ENCODE data around the gene MAP7D2. TPM values are rescaled to one million over a fixed set of nuclear protein-coding genes. Genes with fewer than 3 reads are reported as not detected.

The MAP7D2 gene
- total and polyA plus RNA-seq, 2 experiments from 2014 or later = 0.94 to 1.7 TPM

GRCh38 chrX:20015422-20015821, 101.3 kb downstream of the MAP7D2 start:
- WGBS (ENCODE audit: low lambda C conversion rate, missing lambda C conversion rate) = 84% methylated on average over 1 of the region's 1 CpG
- no peaks in the 10 kb centered on the region for H3K9me2 ChIP-seq (replicated peaks; ENCODE audit: insufficient read depth)

GRCh38 chrX:20011608-20012007, 105.1 kb downstream of the MAP7D2 start:
- WGBS (ENCODE audit: low lambda C conversion rate, missing lambda C conversion rate) = 77% methylated on average over 4 of the region's 4 CpGs
- TF ChIP-seq CTCF (IDR thresholded peaks at IDR 0.05; ENCODE audit: poor library complexity) (no peak), EZH2 (IDR thresholded peaks at IDR 0.05; ENCODE audit: borderline replicate concordance) (no peak), EZH2phosphoT487 (IDR thresholded peaks at IDR 0.05; ENCODE audit: low read depth, severe bottlenecking, unreplicated experiment) (no peak)
- no peak overlapping the region for H3K27ac ChIP-seq

More at GRCh38 chrX:20015422-20015821, 101.3 kb downstream of the MAP7D2 start:
- no peaks in the 10 kb centered on the region for H4K20me1 ChIP-seq (ENCODE audit: insufficient read depth, poor library complexity, severe bottlenecking)
- H3K27me3 ChIP-seq = no peaks in the 10 kb centered on the region
- no peak overlapping the region for H3K4me3 ChIP-seq
- H3K9me3 ChIP-seq (ENCODE audit: low read depth) = no peaks in the 10 kb centered on the region
- H3K27ac ChIP-seq = no peak overlapping the region
- no peak overlapping the region for H2AFZ ChIP-seq
- H3K79me2 ChIP-seq = no peaks in the 10 kb centered on the region
- no peak for TF ChIP-seq EZH2 (IDR thresholded peaks at IDR 0.05; ENCODE audit: borderline replicate concordance)
- no peak for TF ChIP-seq CTCF (IDR thresholded peaks at IDR 0.05; ENCODE audit: poor library complexity)
- TF ChIP-seq EZH2phosphoT487 (IDR thresholded peaks at IDR 0.05; ENCODE audit: low read depth, severe bottlenecking, unreplicated experiment) = no peak
- no peaks in the 10 kb centered on the region for H3K4me1 ChIP-seq (ENCODE audit: insufficient read depth)
- no peak overlapping the region for H3K4me2 ChIP-seq
- DNase-seq (ENCODE audit: low spot score) = no peak
- no peaks in the 10 kb centered on the region for H3K36me3 ChIP-seq (replicated peaks; ENCODE audit: insufficient read depth, low read depth)

GRCh38 chrX:20007962-20008622, 108.6 kb downstream of the MAP7D2 start:
- TF ChIP-seq EZH2phosphoT487 (IDR thresholded peaks at IDR 0.05; ENCODE audit: low read depth, severe bottlenecking, unreplicated experiment) (no peak), CTCF (IDR thresholded peaks at IDR 0.05; ENCODE audit: poor library complexity) (no peak), EZH2 (IDR thresholded peaks at IDR 0.05; ENCODE audit: borderline replicate concordance) (no peak)
- Histone ChIP-seq H3K27ac (no peak overlapping the region), H3K9me2 (replicated peaks; ENCODE audit: insufficient read depth) (no peaks in the 10 kb centered on the region), H2AFZ (no peak overlapping the region), H4K20me1 (ENCODE audit: insufficient read depth, poor library complexity, severe bottlenecking) (no peaks in the 10 kb centered on the region), H3K4me2 (no peak overlapping the region), H3K4me1 (ENCODE audit: insufficient read depth) (no peaks in the 10 kb centered on the region), H3K79me2 (no peaks in the 10 kb centered on the region), H3K36me3 (replicated peaks; ENCODE audit: insufficient read depth, low read depth) (no peaks in the 10 kb centered on the region), H3K4me3 (no peak overlapping the region), H3K27me3 (no peaks in the 10 kb centered on the region), H3K9me3 (ENCODE audit: low read depth) (no peaks in the 10 kb centered on the region)
- 56% methylated on average over 7 of the region's 7 CpGs for WGBS (ENCODE audit: low lambda C conversion rate, missing lambda C conversion rate)
- DNase-seq (ENCODE audit: low spot score) = no peak

More at GRCh38 chrX:20011608-20012007, 105.1 kb downstream of the MAP7D2 start:
- Histone ChIP-seq H3K36me3 (replicated peaks; ENCODE audit: insufficient read depth, low read depth) (no peaks in the 10 kb centered on the region), H4K20me1 (ENCODE audit: insufficient read depth, poor library complexity, severe bottlenecking) (no peaks in the 10 kb centered on the region), H3K4me1 (ENCODE audit: insufficient read depth) (no peaks in the 10 kb centered on the region), H3K79me2 (no peaks in the 10 kb centered on the region), H3K9me3 (ENCODE audit: low read depth) (no peaks in the 10 kb centered on the region), H3K27me3 (no peaks in the 10 kb centered on the region), H2AFZ (no peak overlapping the region), H3K4me3 (no peak overlapping the region), H3K4me2 (no peak overlapping the region), H3K9me2 (replicated peaks; ENCODE audit: insufficient read depth) (no peaks in the 10 kb centered on the region)
- no peak for DNase-seq (ENCODE audit: low spot score)

All from hepatocyte (in vitro differentiated cells).